Kidney epithelial cell (primary cell): ENCODE measurements around the gene BBX. TPM values are rescaled to one million over a fixed set of nuclear protein-coding genes. Genes with fewer than 3 reads are reported as not detected.

Experiments used
- DNase-seq: peaks from one replicate; pipeline ENCODE4 v3.0.0-alpha.2; 2010; ENCODE audit warnings: low read depth
- H3K27me3 ChIP-seq: 2 replicates; pipeline ENCODE4 v1.6.0; 2011; ENCODE audit warnings: low read length; ENCODE audit not compliant: control insufficient read depth, insufficient read depth
- H3K36me3 ChIP-seq: 2 replicates; pipeline ENCODE4 v1.5.1; 2011; ENCODE audit warnings: low read length; ENCODE audit not compliant: control insufficient read depth, insufficient read depth
- H3K4me3 ChIP-seq: 2 replicates; pipeline ENCODE4 v1.5.1; 2011; ENCODE audit warnings: low read depth, mild to moderate bottlenecking, control low read depth, low read length
- CTCF ChIP-seq: IDR thresholded peaks from 2 replicates; pipeline ENCODE4 v1.5.1; 2011; ENCODE audit warnings: mild to moderate bottlenecking, moderate library complexity, low read length, control low read depth, inconsistent platforms; ENCODE audit not compliant: insufficient read depth, poor library complexity, severe bottlenecking
- total RNA-seq: library from RNA; depleted of rRNA; stranded (reverse); fragments of >200 nt; gene quantifications from 2 replicates; pipeline ENCODE4 v1.2.3, GENCODE V29; 2015

BBX gene
- total RNA-seq, 1 donor from 2014 or later, result 50.7 TPM

- no peak for TF ChIP-seq CTCF
- Histone ChIP-seq H3K27me3 (no peaks in the 10 kb centered on the region), H3K4me3 (no peak overlapping the region)
Measured at GRCh38 chr3:107592073-107592472, 69.3 kb downstream of the BBX start.

GRCh38 chr3:107594870-107595269 is 72.1 kb downstream of the BBX start:
- no peak for DNase-seq
- Histone ChIP-seq H3K36me3 (no peaks in the 10 kb centered on the region), H3K4me3 (no peak overlapping the region), H3K27me3 (no peaks in the 10 kb centered on the region)
- no peak for TF ChIP-seq CTCF

More at GRCh38 chr3:107592073-107592472, 69.3 kb downstream of the BBX start:
- no peak for DNase-seq
- H3K36me3 ChIP-seq, result no peaks in the 10 kb centered on the region

GRCh38 chr3:107596639-107597038 is 73.9 kb downstream of the BBX start:
- Histone ChIP-seq H3K4me3 (no peak overlapping the region), H3K27me3 (no peaks in the 10 kb centered on the region), H3K36me3 (no peaks in the 10 kb centered on the region)
- no peak for TF ChIP-seq CTCF
- DNase-seq, result no peak

GRCh38 chr3:107598926-107599771 is 76.4 kb downstream of the BBX start:
- Histone ChIP-seq H3K27me3 (no peaks in the 10 kb centered on the region), H3K4me3 (peak overlapping the region; percentile 13), H3K36me3 (no peaks in the 10 kb centered on the region)
- peak; percentile 48 for DNase-seq
- TF ChIP-seq CTCF, result no peak

- H3K4me3 ChIP-seq, result peak overlapping the region; percentile 13
- TF ChIP-seq CTCF, result no peak
- H3K36me3 ChIP-seq, result no peaks in the 10 kb centered on the region
- DNase-seq, result no peak
- H3K27me3 ChIP-seq, result no peaks in the 10 kb centered on the region
Measured at GRCh38 chr3:107599772-107600145, 77.0 kb downstream of the BBX start.

- no peaks in the 10 kb centered on the region for H3K36me3 ChIP-seq
- no peak overlapping the region for H3K4me3 ChIP-seq
- H3K27me3 ChIP-seq, result no peaks in the 10 kb centered on the region
- TF ChIP-seq CTCF, result no peak
- DNase-seq, result no peak
Measured at GRCh38 chr3:107600780-107601179, 78.0 kb downstream of the BBX start.
